Breast epithelium (tissue), 3 donors: ENCODE data around the gene LITAFD.

Experiments
- POLR2A ChIP-seq: fragments of 450-650 bp; IDR thresholded peaks from one replicate; pipeline ENCODE4 v1.6.1; 2016; ENCODE audit warnings: antibody characterized with exemption, mild to moderate bottlenecking, moderate library complexity
- POLR2AphosphoS5 ChIP-seq, 3 donors: sonication (generic); formaldehyde crosslinking; IDR thresholded peaks; one replicate each; pipeline ENCODE4 v1.6.1; 2017; ENCODE audit warnings: antibody characterized with exemption in 3 of 3
- TF ChIP-seq, protein P1 (sequence below), 3 donors: fragments of 450-650 bp; IDR thresholded peaks; one replicate each; pipeline ENCODE4 v1.5.1; 2016 to 2017; ENCODE audit warnings: antibody characterized with exemption in 3 of 3, mild to moderate bottlenecking in 3 of 3, moderate library complexity in 3 of 3

DNA sequence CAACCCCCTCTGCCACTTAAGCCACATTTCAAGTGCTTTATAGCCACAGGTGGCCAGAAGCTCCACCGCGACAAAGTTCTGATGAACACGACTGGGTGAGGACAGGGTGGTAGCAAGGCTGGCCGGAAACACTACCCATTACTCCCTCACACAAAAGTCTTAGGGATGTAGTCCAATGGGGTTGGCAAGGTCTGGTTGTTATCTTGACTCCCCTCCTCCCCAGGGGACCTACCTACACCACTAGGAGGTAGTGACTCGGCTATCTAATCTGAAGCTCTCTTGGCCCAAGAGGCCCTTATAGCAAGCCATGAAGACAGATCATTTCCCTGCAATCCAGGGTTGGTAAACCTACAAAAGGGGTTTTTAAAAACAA is 8.4 kb downstream of the LITAFD start:
- TF ChIP-seq, protein P1, sequence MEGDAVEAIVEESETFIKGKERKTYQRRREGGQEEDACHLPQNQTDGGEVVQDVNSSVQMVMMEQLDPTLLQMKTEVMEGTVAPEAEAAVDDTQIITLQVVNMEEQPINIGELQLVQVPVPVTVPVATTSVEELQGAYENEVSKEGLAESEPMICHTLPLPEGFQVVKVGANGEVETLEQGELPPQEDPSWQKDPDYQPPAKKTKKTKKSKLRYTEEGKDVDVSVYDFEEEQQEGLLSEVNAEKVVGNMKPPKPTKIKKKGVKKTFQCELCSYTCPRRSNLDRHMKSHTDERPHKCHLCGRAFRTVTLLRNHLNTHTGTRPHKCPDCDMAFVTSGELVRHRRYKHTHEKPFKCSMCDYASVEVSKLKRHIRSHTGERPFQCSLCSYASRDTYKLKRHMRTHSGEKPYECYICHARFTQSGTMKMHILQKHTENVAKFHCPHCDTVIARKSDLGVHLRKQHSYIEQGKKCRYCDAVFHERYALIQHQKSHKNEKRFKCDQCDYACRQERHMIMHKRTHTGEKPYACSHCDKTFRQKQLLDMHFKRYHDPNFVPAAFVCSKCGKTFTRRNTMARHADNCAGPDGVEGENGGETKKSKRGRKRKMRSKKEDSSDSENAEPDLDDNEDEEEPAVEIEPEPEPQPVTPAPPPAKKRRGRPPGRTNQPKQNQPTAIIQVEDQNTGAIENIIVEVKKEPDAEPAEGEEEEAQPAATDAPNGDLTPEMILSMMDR (IDR thresholded peaks at IDR 0.05), result no peak
- no peak for TF ChIP-seq POLR2A
- no peak for TF ChIP-seq POLR2AphosphoS5 (IDR thresholded peaks at IDR 0.05)
